ENCODE data around the gene PCDHGA8. TPM values are rescaled to one million over a fixed set of nuclear protein-coding genes. Genes with fewer than 3 reads are reported as not detected.
"Not testable (repeated sequence)": the region's sequence is repeated elsewhere in the genome, so short reads cannot be mapped to it uniquely, and the experiment has no call there.

PCDHGA8 gene
- total RNA-seq, 1 donor from 2014 or later = 0.69 TPM

DNA sequence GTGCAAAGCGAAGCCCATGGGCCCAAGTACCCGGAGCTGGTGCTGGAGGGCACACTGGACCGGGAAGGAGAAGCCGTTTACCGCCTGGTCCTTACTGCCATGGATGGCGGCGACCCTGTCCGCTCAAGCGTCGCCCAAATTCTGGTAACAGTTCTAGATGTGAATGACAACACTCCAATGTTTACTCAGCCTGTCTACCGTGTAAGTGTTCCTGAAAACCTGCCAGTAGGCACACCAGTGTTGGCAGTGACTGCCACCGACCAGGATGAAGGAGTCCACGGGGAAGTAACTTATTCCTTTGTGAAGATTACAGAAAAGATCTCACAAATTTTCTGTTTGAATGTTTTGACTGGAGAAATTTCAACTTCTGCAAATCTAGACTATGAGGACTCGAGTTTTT, 17.8 kb upstream of the PCDHGA8 start:
- ChIA-PET CTCF (interaction anchor here (1.3 kb wide), 1 partner anchor 23 kb away, joined by 3 read pairs; the partner anchor contains the start of gene PCDHGB5), POLR2A (no interaction called here)
- DNase-seq (no peak), ATAC-seq (ENCODE audit: low read depth) (no peak)
- H3K9me3 Mint-ChIP-seq = peaks cover 24% of the 10 kb centered on the region
- H3K27me3 Mint-ChIP-seq = peaks cover 31% of the 10 kb centered on the region
- H3K4me1 Mint-ChIP-seq = peaks cover 7% of the 10 kb centered on the region
- intact Hi-C loops (cut with micrococcal nuclease) = loop anchor here (5.0 kb wide), 1 partner anchor 38 kb away; the partner anchor contains the start of gene PCDHGA10
- no peak overlapping the region for H3K4me3 Mint-ChIP-seq
- no peak for TF ChIP-seq CTCF (IDR thresholded peaks at IDR 0.05)
- H3K36me3 Mint-ChIP-seq (ENCODE audit: low read depth) = no peaks in the 10 kb centered on the region
- H3K27ac Mint-ChIP-seq = no peak overlapping the region

- H3K4me3 Mint-ChIP-seq; CTCF ChIA-PET; H3K36me3 Mint-ChIP-seq (ENCODE audit: low read depth); H3K4me1 Mint-ChIP-seq; intact Hi-C loops (cut with micrococcal nuclease); ATAC-seq (ENCODE audit: low read depth); POLR2A ChIA-PET; H3K27ac Mint-ChIP-seq; DNase-seq: not testable (repeated sequence)
- Mint-ChIP-seq H3K27me3 (peaks cover 28% of the 10 kb centered on the region), H3K9me3 (peaks cover 24% of the 10 kb centered on the region)
These were observed 16.8 kb upstream of the PCDHGA8 start for GRCh38 chr5:141375444-141376155.

GRCh38 chr5:141382469-141383294, 9.8 kb upstream of the PCDHGA8 start, which contains the start of gene PCDHGA7:
PCDHGA7 (plus strand) TSS chr5:141382742; CDS start chr5:141382900, 158 bp downstream.
- CTCF ChIA-PET = no interaction called here
- DNase-seq = no peak
- no peak for TF ChIP-seq CTCF (IDR thresholded peaks at IDR 0.05)
- intact Hi-C loops (cut with micrococcal nuclease) = no loop called here
- H3K36me3 Mint-ChIP-seq (ENCODE audit: low read depth) = peaks cover 2% of the 10 kb centered on the region
- POLR2A ChIA-PET = no interaction called here
- H3K4me3 Mint-ChIP-seq = peak within 1 kb of the TSS; percentile 76
- no peak within 1 kb of the TSS for H3K27ac Mint-ChIP-seq
- no peaks in the 10 kb centered on the region for H3K4me1 Mint-ChIP-seq
- peaks cover 15% of the 10 kb centered on the region for H3K9me3 Mint-ChIP-seq
- no peak for ATAC-seq (ENCODE audit: low read depth)
- peaks cover 51% of the 10 kb centered on the region for H3K27me3 Mint-ChIP-seq

- DNase-seq (no peak), ATAC-seq (ENCODE audit: low read depth) (no peak)
- peaks cover 53% of the 10 kb centered on the region for H3K27me3 Mint-ChIP-seq
- intact Hi-C loops (cut with micrococcal nuclease) = no loop called here
- no peak overlapping the region for H3K4me3 Mint-ChIP-seq
- H3K4me1 Mint-ChIP-seq = no peaks in the 10 kb centered on the region
- peaks cover 16% of the 10 kb centered on the region for H3K9me3 Mint-ChIP-seq
- TF ChIP-seq CTCF (IDR thresholded peaks at IDR 0.05) = no peak
- peaks cover 2% of the 10 kb centered on the region for H3K36me3 Mint-ChIP-seq (ENCODE audit: low read depth)
- H3K27ac Mint-ChIP-seq = no peak overlapping the region
- ChIA-PET POLR2A (no interaction called here), CTCF (no interaction called here)
These were observed 9.1 kb upstream of the PCDHGA8 start for GRCh38 chr5:141383345-141383744.

DNA sequence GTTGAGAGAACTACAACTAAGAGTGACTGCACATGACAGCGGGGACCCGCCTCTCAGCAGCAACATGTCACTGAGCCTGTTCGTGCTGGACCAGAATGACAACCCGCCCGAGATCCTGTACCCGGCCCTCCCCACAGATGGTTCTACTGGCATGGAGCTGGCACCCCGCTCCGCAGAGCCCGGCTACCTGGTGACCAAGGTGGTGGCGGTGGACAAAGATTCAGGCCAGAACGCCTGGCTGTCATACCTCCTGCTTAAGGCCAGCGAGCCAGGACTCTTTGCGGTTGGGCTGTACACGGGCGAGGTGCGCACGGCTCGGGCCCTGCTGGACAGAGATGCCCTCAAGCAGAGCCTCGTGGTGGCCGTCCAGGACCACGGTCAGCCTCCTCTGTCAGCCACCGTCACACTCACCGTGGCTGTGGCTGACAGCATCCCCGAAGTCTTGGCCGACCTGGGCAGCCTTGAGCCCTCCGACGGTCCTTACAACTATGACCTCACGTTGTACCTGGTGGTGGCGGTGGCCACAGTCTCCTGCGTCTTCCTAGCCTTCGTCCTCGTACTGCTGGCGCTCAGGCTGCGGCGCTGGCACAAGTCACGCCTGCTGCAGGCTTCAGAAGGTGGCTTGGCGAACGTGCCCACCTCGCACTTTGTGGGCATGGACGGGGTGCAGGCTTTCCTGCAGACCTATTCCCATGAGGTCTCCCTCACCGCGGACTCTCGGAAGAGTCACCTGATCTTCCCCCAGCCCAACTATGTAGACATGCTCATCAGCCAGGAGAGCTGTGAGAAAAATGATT, 7.8 kb upstream of the PCDHGA8 start:
- ATAC-seq (ENCODE audit: low read depth) (no peak), DNase-seq (no peak)
- TF ChIP-seq CTCF (IDR thresholded peaks at IDR 0.05) = no peak
- H3K9me3 Mint-ChIP-seq = peaks cover 17% of the 10 kb centered on the region
- H3K27ac Mint-ChIP-seq = no peak overlapping the region
- peaks cover 62% of the 10 kb centered on the region for H3K27me3 Mint-ChIP-seq
- CTCF ChIA-PET = no interaction called here
- intact Hi-C loops (cut with micrococcal nuclease) = no loop called here
- H3K4me1 Mint-ChIP-seq = no peaks in the 10 kb centered on the region
- no peak overlapping the region for H3K4me3 Mint-ChIP-seq
- POLR2A ChIA-PET = no interaction called here
- peaks cover 4% of the 10 kb centered on the region for H3K36me3 Mint-ChIP-seq (ENCODE audit: low read depth)

GRCh38 chr5:141387557-141388311, 4.7 kb upstream of the PCDHGA8 start, which contains the start of gene PCDHGB4:
PCDHGB4 (plus strand) TSS chr5:141387698; CDS start chr5:141387885, 187 bp downstream.
- H3K9me3 Mint-ChIP-seq = peaks cover 24% of the 10 kb centered on the region
- ATAC-seq (ENCODE audit: low read depth) = peak; percentile 65
- intact Hi-C loops (cut with micrococcal nuclease); H3K36me3 Mint-ChIP-seq (ENCODE audit: low read depth); H3K27ac Mint-ChIP-seq; DNase-seq; POLR2A ChIA-PET; H3K4me1 Mint-ChIP-seq: not testable (repeated sequence)
- CTCF ChIA-PET = interaction anchor here (1.1 kb wide), 1 partner anchor 170 kb away, joined by 4 read pairs; no protein-coding TSS in a partner anchor
- peak within 1 kb of the TSS; percentile 58 for H3K4me3 Mint-ChIP-seq
- peaks cover 63% of the 10 kb centered on the region for H3K27me3 Mint-ChIP-seq
